ENCODE measurements around the gene KCNT2. TPM values are rescaled to one million over a fixed set of nuclear protein-coding genes. Genes with fewer than 3 reads are reported as not detected.
A peak's percentile ranks its signal among the peaks of the same experiment; 100 is the strongest.
"Not testable (repeated sequence)": the region's sequence is repeated elsewhere in the genome, so short reads cannot be mapped to it uniquely, and the experiment has no call there.

Gene KCNT2
- total RNA-seq, result 10.6 TPM

GRCh38 chr1:196608390-196609369 is at the start of gene KCNT2:
KCNT2 (minus strand) TSS chr1:196608440; CDS start chr1:196608309, 131 bp downstream.
- DNase-seq (ENCODE audit: low spot score) (peak; percentile 84), ATAC-seq (peak; percentile 93)
- intact Hi-C loops (cut with DNase I), result no loop called here

DNA sequence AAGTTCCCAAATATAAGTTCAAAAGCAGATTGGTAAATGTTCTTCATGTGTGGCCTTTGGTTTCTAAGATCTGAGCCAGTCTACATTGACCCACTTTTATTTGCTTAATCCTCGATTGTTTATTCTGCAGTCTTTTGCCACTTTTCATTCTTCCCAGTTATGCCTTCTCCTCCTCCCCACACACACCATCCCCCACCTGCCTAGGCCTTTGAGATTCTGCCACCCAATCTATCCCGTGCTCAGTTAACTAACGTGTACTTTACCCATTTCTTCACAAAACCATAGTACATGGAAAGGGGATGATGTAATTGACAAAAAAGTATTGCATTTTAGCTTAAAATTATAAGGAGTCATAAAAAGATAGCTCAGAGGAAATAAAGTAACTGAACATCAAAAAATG is 47.3 kb upstream of the KCNT2 start:
- DNase-seq (ENCODE audit: low spot score), result no peak
- ATAC-seq, result no peak
- intact Hi-C loops (cut with DNase I), result no loop called here

DNA sequence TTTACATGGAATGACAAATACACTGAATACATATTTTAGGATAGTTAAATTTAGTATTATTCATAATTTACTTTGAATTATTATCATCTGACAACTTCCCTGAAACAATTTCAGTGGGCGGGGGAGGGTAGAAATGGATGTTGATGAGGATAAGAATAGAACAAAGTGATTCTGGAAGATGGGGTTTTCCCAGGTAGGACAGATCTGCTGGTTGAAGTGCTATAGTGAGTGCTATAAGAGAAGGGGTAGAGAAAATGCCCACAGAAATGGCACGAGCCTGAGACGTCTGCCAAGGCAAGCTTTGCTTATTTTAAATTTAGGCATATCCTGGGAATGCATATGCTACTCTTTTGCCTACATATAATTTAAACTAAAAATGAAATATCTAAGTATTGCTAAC is 46.8 kb upstream of the KCNT2 start:
- DNase-seq (ENCODE audit: low spot score) (no peak), ATAC-seq (no peak)

GRCh38 chr1:196654271-196654670 is 46.0 kb upstream of the KCNT2 start:
- DNase-seq (ENCODE audit: low spot score), result no peak
- intact Hi-C loops (cut with DNase I), result no loop called here
- no peak for ATAC-seq

More for the DNA sequence above, 46.8 kb upstream of the KCNT2 start:
- intact Hi-C loops (cut with DNase I), result no loop called here

DNA sequence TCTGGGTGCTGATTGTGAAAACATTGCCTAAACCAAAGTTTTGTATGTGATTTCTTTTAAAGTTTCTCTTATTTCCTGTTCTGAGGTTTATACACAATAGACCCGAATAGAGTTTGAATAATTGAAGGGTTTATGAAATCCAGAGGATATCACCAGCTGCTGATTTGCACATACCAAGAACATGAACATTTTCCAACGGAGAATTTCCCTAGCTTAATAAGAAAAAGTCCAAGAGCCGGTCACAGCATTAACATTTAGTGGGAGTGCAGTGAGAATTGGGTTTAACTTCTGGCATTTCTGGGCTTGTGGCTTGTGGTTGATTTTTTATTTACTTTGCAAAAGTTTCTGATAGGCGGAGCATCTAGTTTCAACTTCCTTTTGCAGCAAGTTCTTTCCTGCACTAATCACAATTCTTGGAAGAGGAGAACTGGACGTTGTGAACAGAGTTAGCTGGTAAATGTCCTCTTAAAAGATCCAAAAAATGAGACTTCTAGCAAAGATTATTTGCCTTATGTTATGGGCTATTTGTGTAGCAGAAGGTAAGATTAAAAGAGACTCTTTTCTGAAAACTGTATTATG is 43.5 kb upstream of the KCNT2 start, which contains the start of gene CFH:
CFH (plus strand) TSS at position 407 of the 579 bp plus-strand sequence; CDS start at position 482, 75 bp downstream.
- intact Hi-C loops (cut with DNase I), result no loop called here
- DNase-seq (ENCODE audit: low spot score) (no peak), ATAC-seq (peak; percentile 92)

- ATAC-seq (no peak), DNase-seq (ENCODE audit: low spot score) (no peak)
- intact Hi-C loops (cut with DNase I), result no loop called here
Measured at GRCh38 chr1:196651079-196651478, 42.8 kb upstream of the KCNT2 start.

GRCh38 chr1:196650403-196650802 is 42.2 kb upstream of the KCNT2 start:
- intact Hi-C loops (cut with DNase I), result no loop called here
- ATAC-seq (no peak), DNase-seq (ENCODE audit: low spot score) (no peak)

GRCh38 chr1:196649990-196650389 is 41.8 kb upstream of the KCNT2 start:
- intact Hi-C loops (cut with DNase I), result no loop called here
- no peak for DNase-seq (ENCODE audit: low spot score)

DNA sequence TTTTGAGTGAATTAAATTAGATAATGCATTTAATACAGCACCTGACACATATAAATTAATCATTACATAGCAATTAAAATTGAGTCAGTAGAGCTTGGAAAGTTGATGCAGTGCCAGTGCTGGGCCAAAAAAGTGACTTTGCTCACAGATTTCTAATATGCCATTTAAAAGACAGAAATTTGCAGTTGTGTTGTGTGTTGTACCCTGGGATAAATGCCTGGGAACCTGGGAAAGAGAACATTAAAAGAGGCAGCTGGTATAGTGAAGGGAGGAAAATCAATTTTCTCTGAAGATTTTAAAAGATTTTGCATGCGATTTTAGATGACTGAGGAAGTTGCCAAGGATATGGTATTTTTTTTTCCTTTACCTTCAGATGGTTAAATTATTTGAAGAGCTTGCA is 32.7 kb upstream of the KCNT2 start:
- intact Hi-C loops (cut with DNase I), result no loop called here

More at GRCh38 chr1:196649990-196650389, 41.8 kb upstream of the KCNT2 start:
- ATAC-seq, result no peak

DNA sequence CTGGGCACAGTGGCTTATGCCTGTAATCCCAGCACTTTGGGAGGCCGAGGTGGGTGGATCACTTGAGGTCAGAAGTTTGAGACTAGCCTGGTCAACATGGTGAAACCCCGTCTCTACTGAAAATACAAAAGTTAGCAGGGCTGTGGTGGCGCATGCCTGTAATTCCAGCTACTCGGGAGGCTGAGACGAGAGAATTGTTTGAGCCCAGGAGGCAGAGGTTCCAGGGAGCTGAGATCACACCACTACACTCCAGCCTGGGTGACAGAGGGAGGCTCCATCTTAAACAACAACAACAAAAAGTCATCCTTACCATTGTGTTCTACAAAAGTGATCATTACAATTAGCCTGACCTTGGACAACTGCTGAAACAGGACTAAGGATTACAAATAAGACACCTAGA is 31.1 kb upstream of the KCNT2 start:
- DNase-seq (ENCODE audit: low spot score); intact Hi-C loops (cut with DNase I); ATAC-seq: not testable (repeated sequence)

More for the DNA sequence above, 32.7 kb upstream of the KCNT2 start:
- DNase-seq (ENCODE audit: low spot score) (no peak), ATAC-seq (no peak)

DNA sequence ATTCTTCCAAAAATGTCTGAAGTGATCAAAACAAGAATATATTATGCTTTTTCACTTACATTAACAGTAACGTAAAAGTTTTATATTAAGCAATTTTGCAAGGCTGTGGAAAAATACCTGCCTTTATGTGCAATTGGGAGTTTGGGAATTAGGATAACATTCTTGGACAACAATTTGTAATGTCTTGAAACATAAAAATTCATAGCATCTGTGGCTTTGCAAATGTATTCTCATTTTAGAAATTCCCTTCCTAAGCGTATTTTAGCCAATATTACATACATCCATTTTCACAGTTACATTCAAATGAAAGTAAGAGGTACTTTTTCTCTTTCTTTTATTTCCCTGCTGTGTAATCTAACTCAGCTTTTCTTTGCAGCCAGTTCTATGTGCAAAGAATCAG is 30.2 kb upstream of the KCNT2 start:
- ATAC-seq (no peak), DNase-seq (ENCODE audit: low spot score) (no peak)
- intact Hi-C loops (cut with DNase I), result no loop called here

DNA sequence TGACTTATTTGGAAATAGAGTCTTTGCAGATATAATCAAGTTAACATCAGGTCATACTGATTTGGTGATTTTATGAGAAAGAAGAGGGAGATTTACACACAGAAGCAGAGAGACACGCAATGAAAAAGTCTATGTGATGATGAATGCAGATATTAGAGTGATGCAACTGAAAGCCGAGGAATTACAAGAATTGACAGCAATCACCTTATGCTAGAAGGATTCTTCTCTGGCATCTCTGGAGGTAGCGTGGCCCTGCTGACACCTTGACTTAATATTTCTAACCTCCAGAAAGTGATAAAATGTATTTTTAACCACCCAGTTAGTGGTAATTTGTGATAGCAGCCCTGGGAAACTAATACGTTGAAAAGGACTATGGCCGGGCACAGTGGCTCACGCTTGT is 29.4 kb upstream of the KCNT2 start:
- intact Hi-C loops (cut with DNase I), result no loop called here
- ATAC-seq, result no peak
- DNase-seq (ENCODE audit: low spot score), result no peak

GRCh38 chr1:196628838-196629237 is 20.6 kb upstream of the KCNT2 start:
- intact Hi-C loops (cut with DNase I), result no loop called here
- ATAC-seq (no peak), DNase-seq (ENCODE audit: low spot score) (no peak)

DNA sequence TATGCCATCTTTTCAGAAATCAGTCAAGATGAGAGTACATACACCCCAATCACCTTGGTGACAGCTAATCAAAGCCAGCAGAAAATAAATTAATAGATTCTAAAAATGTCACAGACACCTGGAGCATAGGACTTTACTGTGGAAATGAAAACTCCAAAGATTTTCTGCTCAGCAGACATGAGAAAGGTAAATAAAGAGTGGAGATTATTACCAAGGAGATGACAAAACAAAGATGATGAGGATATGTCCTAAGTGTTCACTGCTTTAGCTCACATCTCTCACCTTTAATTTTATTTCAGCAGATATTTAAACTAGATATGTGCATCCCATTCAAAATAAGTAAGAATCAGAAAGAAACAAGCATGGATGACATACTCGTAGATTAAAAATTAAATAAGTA is 14.8 kb upstream of the KCNT2 start:
- intact Hi-C loops (cut with DNase I), result no loop called here
- DNase-seq (ENCODE audit: low spot score), result no peak
- ATAC-seq, result no peak

GRCh38 chr1:196619721-196620120 is 11.5 kb upstream of the KCNT2 start:
- no peak for DNase-seq (ENCODE audit: low spot score)
- ATAC-seq, result no peak

GRCh38 chr1:196611873-196612272 is 3.6 kb upstream of the KCNT2 start:
- intact Hi-C loops (cut with DNase I), result no loop called here
- DNase-seq (ENCODE audit: low spot score) (no peak), ATAC-seq (no peak)

More at GRCh38 chr1:196619721-196620120, 11.5 kb upstream of the KCNT2 start:
- intact Hi-C loops (cut with DNase I), result no loop called here

DNA sequence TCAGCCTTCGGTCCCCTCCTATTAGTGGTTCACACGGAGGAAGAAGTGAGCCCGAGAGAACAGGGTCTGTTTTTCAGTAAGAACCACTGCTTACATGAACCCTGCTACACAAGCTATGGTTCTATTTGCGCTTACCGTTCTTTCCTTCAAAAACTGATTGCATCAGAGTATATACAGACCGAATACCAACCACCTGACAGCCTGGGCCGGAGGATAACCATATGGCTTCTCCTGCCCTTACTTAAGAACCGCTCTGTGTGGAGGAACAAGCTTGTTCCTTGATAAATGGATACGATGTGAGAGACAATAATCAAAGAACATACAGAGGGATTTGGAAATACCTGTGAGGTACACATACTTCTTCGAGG is 1.1 kb upstream of the KCNT2 start:
- no peak for DNase-seq (ENCODE audit: low spot score)
- intact Hi-C loops (cut with DNase I), result no loop called here
- ATAC-seq, result peak; percentile 10

GRCh38 chr1:196607981-196608380 is 259 bp downstream of the KCNT2 start:
- ATAC-seq (peak; percentile 34), DNase-seq (ENCODE audit: low spot score) (no peak)
- intact Hi-C loops (cut with DNase I), result no loop called here

- DNase-seq (ENCODE audit: low spot score) (no peak), ATAC-seq (no peak)
- intact Hi-C loops (cut with DNase I), result no loop called here
Measured at GRCh38 chr1:196603651-196604050, 4.6 kb downstream of the KCNT2 start.
